ENCODE measurements around the gene PNLDC1. TPM values are rescaled to one million over a fixed set of nuclear protein-coding genes. Genes with fewer than 3 reads are reported as not detected.
"Not testable (repeated sequence)": the region's sequence is repeated elsewhere in the genome, so short reads cannot be mapped to it uniquely, and the experiment has no call there.

The PNLDC1 gene
- total and polyA plus RNA-seq, 7 donors, result 0.13 to 1.1 (median 0.71) TPM; not detected in 4

- Histone ChIP-seq H3K4me1 (peaks cover 0 to 67% (median 50%) of the 10 kb centered on the region in 4 donors), H3K4me3 (peak within 1 kb of the TSS; percentile 86 to 97 (median 96)), H3K36me3 (peaks cover 14 to 42% (median 19%) of the 10 kb centered on the region in 4 donors), H3K27ac (peak within 1 kb of the TSS; percentile 96 to 99 (median 98)), H3K9me3 (no peaks in the 10 kb centered on the region), H3K27me3 (no peaks in the 10 kb centered on the region)
- 0% methylated on average over 56 of the region's 56 CpGs for WGBS, 2 donors
- intact Hi-C loops (cut with DNase I), result loop anchor here (2.0 kb wide), 2 partner anchors 178 to 240 kb away; partner anchors contain the start of gene IGF2R
- DNase-seq, result peak; percentile 99
- TF ChIP-seq POLR2A (IDR thresholded peaks at IDR 0.05) (peak; percentile 58 to 65), POLR2AphosphoS5 (IDR thresholded peaks at IDR 0.05) (peak; percentile 82 to 91 (median 88)), EP300 (IDR thresholded peaks at IDR 0.05) (no peak)
These were observed 9.7 kb upstream of the PNLDC1 start, which contains the start of gene MRPL18 for GRCh38 chr6:159790149-159790955. TSS of gene MRPL18 (plus strand) at chr6:159790467. CDS start at chr6:159790588, 121 bp downstream.

- no peak for DNase-seq
- TF ChIP-seq CTCF (IDR thresholded peaks at IDR 0.05) (no peak), EP300 (IDR thresholded peaks at IDR 0.05) (no peak), POLR2AphosphoS5 (IDR thresholded peaks at IDR 0.05) (no peak), POLR2A (IDR thresholded peaks at IDR 0.05) (no peak)
- Histone ChIP-seq H3K27ac (peak overlapping the region; percentile 96 to 99 (median 98)), H3K36me3 (peaks cover 10 to 36% (median 14%) of the 10 kb centered on the region in 4 donors), H3K27me3 (no peaks in the 10 kb centered on the region), H3K9me3 (no peaks in the 10 kb centered on the region), H3K4me1 (peaks cover 0 to 63% (median 50%) of the 10 kb centered on the region in 4 donors), H3K4me3 (peak overlapping the region; percentile 86 to 97 (median 96))
- intact Hi-C loops (cut with DNase I), result loop anchor here (2.0 kb wide), 2 partner anchors 178 to 240 kb away; partner anchors contain the start of gene IGF2R
- WGBS, 2 donors, result 8 to 15% methylated on average over 18 of the region's 18 CpGs
These were observed 9.0 kb upstream of the PNLDC1 start for GRCh38 chr6:159790956-159791598.

GRCh38 chr6:159794976-159795375 lies 5.1 kb upstream of the PNLDC1 start:
- DNase-seq; H3K4me3 ChIP-seq; H3K27me3 ChIP-seq; H3K9me3 ChIP-seq; H3K27ac ChIP-seq; intact Hi-C loops (cut with DNase I): not testable (repeated sequence)
- peaks cover 0 to 36% (median 32%) of the 10 kb centered on the region in 4 donors for H3K4me1 ChIP-seq
- H3K36me3 ChIP-seq, result peaks cover 7 to 60% (median 40%) of the 10 kb centered on the region in 4 donors
- 83 to 89% methylated on average over 8 of the region's 8 CpGs for WGBS, 2 donors

GRCh38 chr6:159797554-159797953 lies 2.5 kb upstream of the PNLDC1 start:
- Histone ChIP-seq H3K4me3 (no peak overlapping the region), H3K36me3 (peaks cover 4 to 56% (median 39%) of the 10 kb centered on the region in 4 donors), H3K4me1 (peaks cover 0 to 19% (median 15%) of the 10 kb centered on the region in 4 donors), H3K27me3 (no peaks in the 10 kb centered on the region), H3K9me3 (no peaks in the 10 kb centered on the region), H3K27ac (no peak overlapping the region)
- intact Hi-C loops (cut with DNase I), result no loop called here
- DNase-seq, result no peak
- TF ChIP-seq EP300 (IDR thresholded peaks at IDR 0.05) (no peak), CTCF (IDR thresholded peaks at IDR 0.05) (no peak), POLR2A (IDR thresholded peaks at IDR 0.05) (no peak), POLR2AphosphoS5 (IDR thresholded peaks at IDR 0.05) (no peak)
- WGBS, 2 donors, result 43 to 46% methylated on average over 1 of the region's 1 CpG

- Histone ChIP-seq H3K4me1 (no peaks in the 10 kb centered on the region), H3K27me3 (no peaks in the 10 kb centered on the region), H3K36me3 (peaks cover 0 to 38% (median 25%) of the 10 kb centered on the region in 4 donors), H3K4me3 (no peak overlapping the region), H3K27ac (no peak overlapping the region), H3K9me3 (no peaks in the 10 kb centered on the region)
- DNase-seq, result no peak
- intact Hi-C loops (cut with DNase I), result no loop called here
- no peak for TF ChIP-seq CTCF (IDR thresholded peaks at IDR 0.05)
- TF ChIP-seq EP300 (IDR thresholded peaks at IDR 0.05), result no peak
- no peak for TF ChIP-seq POLR2A (IDR thresholded peaks at IDR 0.05)
- TF ChIP-seq POLR2AphosphoS5 (IDR thresholded peaks at IDR 0.05), result no peak
- 57 to 86% methylated on average over 8 of the region's 8 CpGs for WGBS, 2 donors
These were observed 1.9 kb downstream of the PNLDC1 start for GRCh38 chr6:159801935-159802334.

Data from sigmoid colon (tissue), 7 donors.